Activated B cell treated with CpG ODN at 0.5 μM for 24 hours (primary cell): ENCODE measurements around the gene EEIG2. TPM values are rescaled to one million over a fixed set of nuclear protein-coding genes. Genes with fewer than 3 reads are reported as not detected.

ENCODE experiments used
- ATAC-seq: fragments of 200-7000 bp; cut with Tn5 transposase; one replicate; pipeline ENCODE4 v1.10.0; 2021; ENCODE audit warnings: low read depth, mild to moderate bottlenecking, moderate library complexity
- CTCF ChIA-PET: fragments of 350-600 bp; sonication (Branson Sonifier 250); formaldehyde crosslinking; loops from one replicate; lab custom pipeline; 2021; ENCODE audit warnings: antibody characterized with exemption; lab: Charles Lee
- POLR2A ChIA-PET: fragments of 350-600 bp; sonication (Branson Sonifier 250); formaldehyde crosslinking; loops from one replicate; lab custom pipeline; 2021; ENCODE audit warnings: antibody characterized with exemption; lab: Charles Lee
- DNase-seq: peaks from one replicate; pipeline ENCODE4 v3.0.0; 2022
- H3K27ac Mint-ChIP-seq: one replicate; pipeline ENCODE4 v1.8.0; 2020; ENCODE audit warnings: mixed read lengths
- H3K27me3 Mint-ChIP-seq: one replicate; pipeline ENCODE4 v1.8.0; 2021; ENCODE audit warnings: mixed read lengths
- H3K36me3 Mint-ChIP-seq: one replicate; pipeline ENCODE4 v1.8.0; 2021; ENCODE audit warnings: low read depth, mixed read lengths
- H3K4me1 Mint-ChIP-seq: one replicate; pipeline ENCODE4 v1.8.0; 2021; ENCODE audit warnings: mixed read lengths
- H3K4me3 Mint-ChIP-seq: one replicate; pipeline ENCODE4 v1.8.0; 2020; ENCODE audit warnings: mild to moderate bottlenecking, mixed read lengths
- H3K9me3 Mint-ChIP-seq: one replicate; pipeline ENCODE4 v1.8.0; 2020; ENCODE audit warnings: mixed read lengths
- intact Hi-C: fragments of 100-400 bp; cut with micrococcal nuclease; formaldehyde crosslinking; loops from one replicate; pipeline ENCODE4 v1.15.1; 2024
- total RNA-seq: library from RNA; stranded (reverse); gene quantifications from 2 replicates; pipeline ENCODE4 v1.2.3, GENCODE V29; 2022
- TF ChIP-seq, protein P1 (sequence below): fragments of 200-600 bp; IDR thresholded peaks from one replicate; pipeline ENCODE4 v1.8.0; 2022; ENCODE audit warnings: antibody characterized with exemption, mild to moderate bottlenecking

The EEIG2 gene
- total RNA-seq, 1 donor from 2014 or later, result 7.0 TPM

DNA sequence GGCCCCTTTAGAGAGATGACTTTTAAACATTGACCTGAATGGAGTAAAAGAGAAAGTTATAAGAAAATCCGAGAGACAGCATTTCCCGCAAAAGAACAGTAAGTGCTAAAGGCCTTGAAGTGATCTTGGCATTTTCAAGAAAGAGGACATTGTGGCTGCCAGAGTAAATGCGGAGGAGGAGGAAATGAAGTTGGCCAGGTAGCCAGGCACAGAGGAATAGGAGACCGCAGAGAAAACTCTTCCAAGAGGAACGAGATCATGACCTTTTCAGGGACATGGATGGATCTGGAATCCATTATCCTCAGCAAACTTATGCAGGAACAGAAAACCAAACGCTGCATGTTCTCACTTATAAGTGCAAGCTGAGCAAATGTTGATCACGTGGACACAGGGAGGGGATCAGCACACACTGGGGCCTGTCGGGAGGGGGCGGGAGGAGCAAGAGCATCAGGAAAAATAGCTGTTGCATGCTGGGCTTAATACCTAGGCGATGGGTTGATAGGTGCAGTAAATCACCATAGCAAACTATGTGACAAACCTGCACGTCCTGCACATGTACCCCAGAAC, 49.7 kb downstream of the EEIG2 start:
- ATAC-seq (no peak), DNase-seq (no peak)
- Mint-ChIP-seq H3K36me3 (peaks cover 35% of the 10 kb centered on the region), H3K27ac (no peak overlapping the region), H3K4me3 (no peak overlapping the region), H3K4me1 (no peaks in the 10 kb centered on the region), H3K27me3 (no peaks in the 10 kb centered on the region), H3K9me3 (no peaks in the 10 kb centered on the region)
- intact Hi-C loops, result no loop called here
- ChIA-PET CTCF (no interaction called here), POLR2A (no interaction called here)
- TF ChIP-seq, protein P1, sequence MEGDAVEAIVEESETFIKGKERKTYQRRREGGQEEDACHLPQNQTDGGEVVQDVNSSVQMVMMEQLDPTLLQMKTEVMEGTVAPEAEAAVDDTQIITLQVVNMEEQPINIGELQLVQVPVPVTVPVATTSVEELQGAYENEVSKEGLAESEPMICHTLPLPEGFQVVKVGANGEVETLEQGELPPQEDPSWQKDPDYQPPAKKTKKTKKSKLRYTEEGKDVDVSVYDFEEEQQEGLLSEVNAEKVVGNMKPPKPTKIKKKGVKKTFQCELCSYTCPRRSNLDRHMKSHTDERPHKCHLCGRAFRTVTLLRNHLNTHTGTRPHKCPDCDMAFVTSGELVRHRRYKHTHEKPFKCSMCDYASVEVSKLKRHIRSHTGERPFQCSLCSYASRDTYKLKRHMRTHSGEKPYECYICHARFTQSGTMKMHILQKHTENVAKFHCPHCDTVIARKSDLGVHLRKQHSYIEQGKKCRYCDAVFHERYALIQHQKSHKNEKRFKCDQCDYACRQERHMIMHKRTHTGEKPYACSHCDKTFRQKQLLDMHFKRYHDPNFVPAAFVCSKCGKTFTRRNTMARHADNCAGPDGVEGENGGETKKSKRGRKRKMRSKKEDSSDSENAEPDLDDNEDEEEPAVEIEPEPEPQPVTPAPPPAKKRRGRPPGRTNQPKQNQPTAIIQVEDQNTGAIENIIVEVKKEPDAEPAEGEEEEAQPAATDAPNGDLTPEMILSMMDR, result no peak

Other genes starting within 250 kb of the EEIG2 start
- gene NBPF6, start 109.8 kb upstream of the EEIG2 start, total RNA-seq, result not detected in 2 replicates
- gene HENMT1, start 101.0 kb downstream of the EEIG2 start, total RNA-seq, result 6.1 and 6.4 TPM in 2 replicates
- 77.3 and 88.1 TPM in 2 replicates for gene PRPF38B, start 132.2 kb downstream of the EEIG2 start, total RNA-seq
- gene FNDC7, start 152.8 kb downstream of the EEIG2 start, total RNA-seq, result not detected in 2 replicates
- 46.4 and 50.2 TPM in 2 replicates for gene STXBP3, start 186.6 kb downstream of the EEIG2 start, total RNA-seq